ENCODE results near the gene DNALI1.

The DNALI1 gene

DNA sequence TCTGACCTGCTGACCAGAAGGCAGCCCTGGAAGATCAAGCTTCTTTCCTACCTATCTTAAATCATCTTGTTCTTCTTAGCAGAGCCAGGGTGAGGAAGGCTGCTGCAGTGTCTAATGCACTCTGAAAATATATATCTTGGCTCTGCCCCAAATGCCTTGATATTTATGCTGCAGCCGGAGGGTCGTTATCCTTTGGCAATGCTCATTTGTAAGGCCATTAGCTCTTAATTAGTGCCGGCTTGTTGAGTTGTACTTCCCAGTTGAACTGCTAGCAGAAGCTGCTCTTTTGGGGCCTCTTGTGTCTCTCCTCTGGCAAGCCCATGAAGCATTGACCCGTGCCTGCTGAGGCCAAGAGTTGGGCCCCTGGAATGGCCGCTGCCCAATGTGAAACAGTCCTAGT is 43.2 kb downstream of the DNALI1 start:
- no peak for DNase-seq (ENCODE audit: insufficient read length, low spot score)
- FAIRE-seq, result no peak

DNA sequence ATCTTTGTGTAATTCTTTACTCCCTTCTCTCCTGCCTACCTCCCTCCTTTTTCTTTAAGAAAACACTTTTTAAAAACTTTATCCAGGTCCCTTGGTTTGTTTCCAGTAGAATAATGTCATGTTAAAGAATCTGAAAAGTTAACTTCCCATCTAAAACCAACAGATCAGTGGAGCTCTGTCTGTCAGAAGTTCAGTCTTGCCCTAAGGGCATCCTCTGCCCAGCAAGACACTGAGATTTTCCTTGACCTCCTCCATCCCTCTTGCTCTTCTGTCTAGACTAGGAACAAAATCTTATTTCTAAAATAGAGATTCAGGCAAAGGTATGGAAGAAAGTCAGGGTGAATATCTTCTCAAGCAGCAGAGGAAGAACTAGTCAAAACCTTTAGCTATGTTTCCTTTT is 44.7 kb downstream of the DNALI1 start:
- FAIRE-seq (no peak), DNase-seq (ENCODE audit: insufficient read length, low spot score) (no peak)

DNA sequence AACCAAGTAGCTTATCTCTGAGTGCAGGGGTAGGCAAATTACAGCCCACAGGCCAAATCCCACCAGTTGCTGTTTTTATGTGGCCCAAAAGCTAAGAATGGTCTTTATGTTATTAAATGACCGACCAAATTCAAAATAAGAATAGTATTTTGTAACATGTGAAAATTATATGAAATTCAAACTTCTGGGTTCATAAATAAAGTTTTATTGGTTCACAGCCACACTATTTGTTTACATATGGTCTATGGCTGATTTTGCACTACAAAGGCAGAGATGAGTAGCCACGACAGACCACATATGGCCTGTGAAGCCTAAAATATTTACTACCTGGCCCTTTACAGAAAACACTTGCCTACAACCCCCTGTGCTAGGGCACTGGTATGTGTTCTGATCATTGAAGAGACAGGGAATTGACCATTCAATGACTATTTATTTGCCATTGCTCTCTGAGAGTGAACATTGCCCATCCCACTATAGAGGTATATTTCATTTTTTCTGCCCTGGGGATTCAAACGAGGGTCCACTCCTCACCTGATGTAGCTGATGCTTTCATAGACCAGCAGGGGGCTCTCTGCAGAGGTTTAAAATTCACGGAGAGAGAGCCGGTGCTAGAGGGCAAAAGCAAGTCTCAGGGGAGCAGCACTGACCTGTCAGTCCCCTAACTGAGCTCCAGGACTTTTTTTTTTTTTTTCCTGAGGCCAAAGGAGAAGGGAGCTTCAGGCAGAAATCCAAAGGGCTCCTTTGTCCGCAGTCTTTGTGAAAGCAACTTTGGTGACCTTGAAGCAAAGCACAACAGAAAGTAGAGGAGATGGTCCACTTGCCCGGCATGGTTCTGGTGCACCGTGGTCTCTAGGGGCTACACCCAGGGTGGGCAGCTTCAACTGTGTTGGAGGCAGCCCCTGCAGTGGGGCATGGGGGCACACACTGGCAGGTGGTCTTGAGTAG is 46.3 kb downstream of the DNALI1 start:
- DNase-seq (ENCODE audit: insufficient read length, low spot score), result peak; percentile 50

DNA sequence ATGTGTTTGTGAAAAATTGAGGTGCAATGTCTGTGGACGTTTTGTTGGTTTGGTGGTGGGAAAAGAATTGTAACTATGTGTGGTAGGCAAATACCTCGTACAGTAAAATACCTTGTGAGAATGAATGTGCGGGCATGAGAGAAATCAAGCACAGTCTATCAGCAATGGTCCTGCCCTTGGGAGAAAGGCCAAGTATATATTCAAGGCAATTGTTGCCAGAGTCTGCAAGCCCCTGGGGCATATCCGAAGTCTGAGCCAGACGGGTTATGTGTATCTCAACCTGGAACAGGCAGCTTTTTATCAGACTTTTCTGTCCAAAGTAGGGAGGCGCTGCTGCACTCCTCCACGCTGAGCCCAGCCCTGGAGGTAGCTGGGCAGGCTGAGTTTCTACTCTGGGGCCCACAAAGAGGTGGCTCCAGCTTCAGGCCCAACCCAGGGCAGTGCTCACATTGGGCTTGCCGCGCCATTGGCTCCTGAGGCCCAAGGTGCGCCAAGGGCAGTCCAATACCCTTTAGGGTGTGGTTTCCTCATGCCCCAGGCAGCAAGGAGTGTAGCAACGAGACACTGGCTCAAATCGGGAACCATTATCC is 48.4 kb downstream of the DNALI1 start:
- no peak for FAIRE-seq

More for the DNA sequence above, 46.3 kb downstream of the DNALI1 start:
- FAIRE-seq, result peak; percentile 70

DNA sequence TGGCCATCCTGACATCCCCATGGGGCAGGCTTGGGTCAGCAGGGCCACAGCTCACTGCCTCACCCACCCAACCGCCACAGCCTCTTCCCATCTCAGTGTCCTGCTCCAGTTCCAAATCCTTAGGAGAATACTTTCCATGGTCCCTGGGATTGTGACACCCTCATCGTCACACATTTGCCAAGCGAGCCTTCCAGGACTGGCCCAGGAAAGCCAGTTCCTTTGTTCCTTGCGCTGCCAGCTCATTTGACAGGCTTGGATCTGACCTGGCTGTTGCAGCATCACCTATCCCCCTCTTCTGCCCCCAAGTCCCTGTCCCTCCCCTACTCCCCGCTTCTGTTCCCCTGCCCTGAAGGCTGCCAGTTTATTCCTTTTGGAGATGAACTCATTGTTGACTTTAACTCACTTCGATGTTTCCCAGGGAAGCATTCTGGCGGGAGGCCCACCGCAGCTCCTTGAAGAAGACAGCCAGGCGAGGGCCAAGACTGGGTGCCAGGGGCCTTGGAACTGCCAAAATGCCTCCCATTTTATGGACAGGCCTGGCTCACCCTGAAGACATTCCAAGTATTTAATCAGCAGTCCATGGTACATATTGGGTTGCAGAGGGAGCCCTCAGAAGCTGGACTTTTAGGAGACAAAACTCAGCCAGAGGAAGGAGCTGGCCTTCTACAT is 49.2 kb downstream of the DNALI1 start:
- FAIRE-seq, result no peak

More for the DNA sequence above, 48.4 kb downstream of the DNALI1 start:
- DNase-seq (ENCODE audit: insufficient read length, low spot score), result no peak

DNA sequence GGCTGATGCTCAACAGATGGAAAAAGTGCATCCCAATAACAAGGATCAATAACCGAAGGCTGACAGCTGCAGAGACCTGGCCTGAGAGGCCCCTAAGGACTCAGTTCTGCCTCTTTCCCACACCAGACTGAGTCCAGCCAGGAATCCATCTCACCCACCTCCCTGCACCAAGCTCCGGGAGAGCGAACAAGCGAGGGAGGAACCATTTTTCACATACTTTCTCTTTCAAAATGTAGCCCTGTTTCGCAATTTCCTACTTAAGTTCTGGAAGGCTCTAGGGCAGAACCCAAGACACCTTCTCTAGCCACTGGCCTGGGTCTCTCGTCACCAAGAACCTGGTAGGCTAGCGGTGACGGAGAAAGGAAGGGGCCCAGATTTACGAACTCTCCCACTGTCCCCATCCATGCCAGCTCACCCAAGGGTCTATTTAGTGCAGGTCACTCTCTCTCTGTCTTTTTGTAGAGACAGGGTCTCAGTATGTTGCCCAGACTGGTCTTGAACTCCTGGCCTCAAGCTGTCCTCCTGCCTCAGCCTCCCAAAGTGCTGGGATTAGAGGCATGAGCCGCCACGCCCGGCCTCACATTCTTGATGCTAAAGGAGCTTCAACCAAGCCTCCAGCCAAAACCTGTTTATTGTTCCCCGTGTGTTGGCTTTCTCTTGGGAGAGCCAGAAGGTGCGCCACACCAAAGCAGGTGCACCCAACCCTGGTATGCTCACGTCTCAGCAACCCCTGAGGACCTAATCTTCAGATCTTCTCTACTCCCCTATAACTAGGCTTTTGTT is 49.9 kb downstream of the DNALI1 start:
- DNase-seq (ENCODE audit: insufficient read length, low spot score), result no peak
- FAIRE-seq, result no peak

More for the DNA sequence above, 49.2 kb downstream of the DNALI1 start:
- DNase-seq (ENCODE audit: insufficient read length, low spot score), result no peak

DNA sequence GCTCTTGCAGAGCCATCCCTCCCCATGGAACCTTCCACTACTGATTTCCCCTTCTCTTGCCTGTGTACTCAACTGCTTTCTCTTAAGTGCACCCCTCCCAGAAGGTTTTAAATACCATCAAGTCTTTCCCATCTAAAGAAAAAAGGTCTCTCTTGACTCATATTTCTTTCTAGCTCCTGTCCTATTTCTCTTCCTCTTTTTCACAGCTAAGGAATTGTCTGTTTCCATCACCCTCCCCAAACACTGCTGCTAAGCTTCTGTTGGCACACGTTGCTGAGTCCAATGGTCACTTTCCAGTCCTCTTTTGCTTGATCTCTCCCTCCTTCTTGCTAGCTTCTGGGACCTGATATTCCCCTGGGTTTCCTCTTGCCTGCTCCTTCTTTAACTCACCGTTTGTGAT is 52.3 kb downstream of the DNALI1 start:
- FAIRE-seq (no peak), DNase-seq (ENCODE audit: insufficient read length, low spot score) (no peak)

DNA sequence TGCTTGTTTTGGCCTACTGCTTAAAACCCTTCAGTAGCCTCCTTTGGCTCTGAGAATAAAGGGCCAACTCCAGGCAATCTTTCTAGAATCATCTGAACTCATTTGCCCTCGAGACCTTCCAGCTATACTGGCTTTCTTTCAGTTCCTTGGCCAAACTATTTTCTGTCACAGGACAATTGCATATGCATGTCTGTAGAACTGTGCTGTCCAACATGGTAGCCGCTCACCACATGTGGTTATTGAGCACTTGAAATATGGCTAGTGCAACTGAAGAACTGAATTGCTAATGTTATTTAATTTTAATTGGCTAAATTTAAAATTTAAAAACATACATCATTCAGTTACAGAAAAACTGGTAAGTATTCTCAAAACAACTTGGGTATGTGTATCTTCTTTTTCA is 53.3 kb downstream of the DNALI1 start:
- DNase-seq (ENCODE audit: insufficient read length, low spot score), result no peak
- FAIRE-seq, result no peak

DNA sequence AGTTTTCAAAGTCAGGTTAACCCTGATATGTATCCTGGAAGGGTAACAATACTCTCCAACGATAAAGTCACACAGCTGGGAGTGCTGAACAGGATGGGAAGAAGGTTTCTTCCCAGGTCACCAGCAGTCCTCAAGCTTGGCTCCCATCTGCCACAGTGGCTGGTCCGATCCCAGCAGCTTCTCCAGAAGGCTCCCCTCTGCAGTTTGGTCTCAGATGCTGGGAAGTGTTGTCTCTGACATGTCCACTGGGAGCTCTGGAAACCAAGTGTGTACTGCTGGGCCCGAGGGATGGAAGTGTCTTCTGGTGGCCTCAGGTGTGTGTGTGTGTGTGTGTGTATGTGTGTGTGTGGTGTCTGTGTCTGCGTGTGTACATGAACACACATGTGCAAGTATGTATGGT is 55.4 kb downstream of the DNALI1 start:
- no peak for DNase-seq (ENCODE audit: insufficient read length, low spot score)
- FAIRE-seq, result no peak

DNA sequence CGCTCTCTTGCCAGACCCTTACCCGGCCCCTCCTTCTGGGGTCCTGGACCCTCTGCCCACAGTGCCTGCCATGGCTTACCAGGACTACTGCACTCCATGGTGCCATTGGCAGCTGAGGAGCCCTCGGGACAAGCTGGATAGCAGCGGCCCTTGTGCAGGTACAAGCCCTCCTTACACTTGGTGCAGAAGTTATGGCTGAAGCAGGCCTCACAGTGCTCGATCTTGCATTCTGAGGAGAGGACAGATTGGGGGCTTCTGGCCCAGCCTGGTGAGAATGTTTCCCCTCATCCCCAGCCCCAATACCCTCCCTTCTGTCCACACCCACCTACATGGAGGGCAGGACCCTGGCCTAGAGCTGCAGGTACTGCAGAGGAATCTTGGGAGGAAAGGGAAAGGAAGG is 57.4 kb downstream of the DNALI1 start:
- FAIRE-seq, result no peak

DNA sequence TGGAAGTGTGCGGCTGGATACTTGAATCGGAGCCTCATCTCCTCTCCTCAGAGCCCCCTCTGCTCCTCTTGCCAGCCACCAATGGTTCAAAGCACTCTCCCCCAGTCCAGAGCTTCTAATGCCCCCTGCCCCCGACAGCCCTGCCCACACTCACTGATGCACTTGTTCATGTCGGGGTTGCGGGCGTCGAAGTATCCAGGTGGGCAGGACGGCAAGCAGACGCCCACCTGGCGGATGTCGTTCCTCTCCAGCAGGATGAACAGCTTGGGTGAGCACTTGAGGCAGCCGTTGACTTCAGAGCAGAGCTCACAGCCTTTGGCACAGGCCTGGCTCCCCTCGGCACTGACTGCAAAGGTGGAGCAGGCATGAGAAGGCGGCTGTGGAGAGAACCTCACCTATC is 59.6 kb downstream of the DNALI1 start:
- DNase-seq (ENCODE audit: insufficient read length, low spot score) (no peak), FAIRE-seq (no peak)

More for the DNA sequence above, 57.4 kb downstream of the DNALI1 start:
- DNase-seq (ENCODE audit: insufficient read length, low spot score), result no peak
